GM21390 (cell line): ENCODE results near the gene VPREB3.
A peak's percentile ranks its signal among the peaks of the same experiment; 100 is the strongest.

Experiments used
- ATAC-seq: cut with Tn5 transposase; IDR thresholded peaks from one replicate; pipeline ENCODE4 v1.9.1; 2021; ENCODE audit not compliant: unreplicated experiment

Gene VPREB3

GRCh38 chr22:23754220-23754919 is at the start of gene VPREB3:
Gene VPREB3 (minus strand): TSS chr22:23754425. CDS start chr22:23754363, 62 bp downstream.
- no peak for ATAC-seq

- ATAC-seq = no peak
Measured at GRCh38 chr22:23803001-23803819, 49.0 kb upstream of the VPREB3 start.

GRCh38 chr22:23801886-23802377 is 47.7 kb upstream of the VPREB3 start:
- ATAC-seq = no peak

- no peak for ATAC-seq
Measured at GRCh38 chr22:23801238-23801821, 47.1 kb upstream of the VPREB3 start.

- ATAC-seq = peak; percentile 55
Measured at GRCh38 chr22:23800297-23801237, 46.3 kb upstream of the VPREB3 start.

GRCh38 chr22:23796461-23796860 is 42.2 kb upstream of the VPREB3 start:
- no peak for ATAC-seq

- ATAC-seq = no peak
Measured at GRCh38 chr22:23793326-23793725, 39.1 kb upstream of the VPREB3 start.

- no peak for ATAC-seq
Measured at GRCh38 chr22:23791738-23792645, 37.8 kb upstream of the VPREB3 start.

GRCh38 chr22:23790819-23791737 is 36.9 kb upstream of the VPREB3 start:
- ATAC-seq = no peak

- ATAC-seq = no peak
Measured at GRCh38 chr22:23789638-23790037, 35.4 kb upstream of the VPREB3 start.

- ATAC-seq = no peak
Measured at GRCh38 chr22:23789121-23789520, 34.9 kb upstream of the VPREB3 start.

GRCh38 chr22:23787910-23788309 is 33.7 kb upstream of the VPREB3 start:
- ATAC-seq = no peak

GRCh38 chr22:23787600-23787896 is 33.3 kb upstream of the VPREB3 start:
- ATAC-seq = peak; percentile 15

- peak; percentile 65 for ATAC-seq
Measured at GRCh38 chr22:23786752-23787599, 32.8 kb upstream of the VPREB3 start, which contains the start of gene SMARCB1. Gene SMARCB1 (plus strand): TSS chr22:23786966. CDS start chr22:23787170, 204 bp downstream.

GRCh38 chr22:23786261-23786710 is 32.1 kb upstream of the VPREB3 start:
- no peak for ATAC-seq

- no peak for ATAC-seq
Measured at GRCh38 chr22:23784215-23784732, 30.0 kb upstream of the VPREB3 start.
